ENCODE measurements around the gene PDE6H. TPM values are rescaled to one million over a fixed set of nuclear protein-coding genes. Genes with fewer than 3 reads are reported as not detected.

Gene PDE6H
- not detected for total RNA-seq
- not detected for polyA plus RNA-seq (ENCODE audit: insufficient read depth, low read depth, low replicate concordance)
- long read RNA-seq, donor 1 = 0 reads
- long read RNA-seq, donor 2 = 0 reads
- long read RNA-seq, donor 3 = 0 reads
- long read RNA-seq, donor 4 = 0 reads
- long read RNA-seq, donor 5 = 0 reads
- long read RNA-seq, donor 6 = 0 reads
- long read RNA-seq, donor 7 = 0 reads
- long read RNA-seq, donor 8 = 0 reads
- long read RNA-seq, donor 9 = 0 reads
- long read RNA-seq, donor 10 = 0 reads

GRCh38 chr12:14972816-14973215 lies at the start of gene PDE6H:
Gene PDE6H (plus strand): TSS chr12:14973042. CDS start chr12:14978013, 4,971 bp downstream.
- Histone ChIP-seq H3K27ac (ENCODE audit: low read depth in 2 of 2, low read length in 2 of 2) (no peak within 1 kb of the TSS), H3K9me3 (ENCODE audit: control insufficient read depth in 2 of 3, insufficient read depth in 1 of 3, low read length in 3 of 3) (no peaks in the 10 kb centered on the region), H3K27me3 (ENCODE audit: control insufficient read depth, insufficient read depth, low read length) (no peaks in the 10 kb centered on the region), H3K9ac (ENCODE audit: low read length in 3 of 3) (no peak within 1 kb of the TSS), H3K4me3 (ENCODE audit: low read length in 3 of 3) (no peak within 1 kb of the TSS), H3K4me1 (ENCODE audit: control insufficient read depth in 2 of 3, insufficient read depth in 2 of 3, low read depth in 1 of 3, low read length in 3 of 3) (no peaks in the 10 kb centered on the region), H3K36me3 (ENCODE audit: control insufficient read depth in 2 of 3, insufficient read depth in 3 of 3, low read length in 3 of 3) (no peaks in the 10 kb centered on the region)
- no peak for FAIRE-seq
- no peak for DNase-seq
- no peak for TF ChIP-seq CTCF (IDR thresholded peaks at IDR 0.05; ENCODE audit: borderline replicate concordance, extremely low read depth, insufficient read depth)
- intact Hi-C loops (cut with DNase I) = no loop called here

GRCh38 chr12:14923944-14924343 lies 48.9 kb upstream of the PDE6H start:
- Histone ChIP-seq H3K4me1 (ENCODE audit: control insufficient read depth in 2 of 3, insufficient read depth in 2 of 3, low read depth in 1 of 3, low read length in 3 of 3) (peaks cover 0 to 3% (median 0%) of the 10 kb centered on the region in 3 donors), H3K27ac (ENCODE audit: low read depth in 2 of 2, low read length in 2 of 2) (no peak overlapping the region), H3K4me3 (ENCODE audit: low read length in 3 of 3) (no peak overlapping the region), H3K9me3 (ENCODE audit: control insufficient read depth in 2 of 3, insufficient read depth in 1 of 3, low read length in 3 of 3) (no peaks in the 10 kb centered on the region), H3K27me3 (ENCODE audit: control insufficient read depth, insufficient read depth, low read length) (no peaks in the 10 kb centered on the region), H3K36me3 (ENCODE audit: control insufficient read depth in 2 of 3, insufficient read depth in 3 of 3, low read length in 3 of 3) (no peaks in the 10 kb centered on the region), H3K9ac (ENCODE audit: low read length in 3 of 3) (no peak overlapping the region)
- intact Hi-C loops (cut with DNase I) = no loop called here
- no peak for DNase-seq
- FAIRE-seq = no peak
- no peak for TF ChIP-seq CTCF (IDR thresholded peaks at IDR 0.05; ENCODE audit: borderline replicate concordance, extremely low read depth, insufficient read depth)

- no peaks in the 10 kb centered on the region for H3K9me3 ChIP-seq (ENCODE audit: control insufficient read depth in 2 of 3, insufficient read depth in 1 of 3, low read length in 3 of 3)
- no peak for FAIRE-seq
- H3K4me3 ChIP-seq (ENCODE audit: low read length in 3 of 3) = no peak overlapping the region
- H3K9ac ChIP-seq (ENCODE audit: low read length in 3 of 3) = no peak overlapping the region
- DNase-seq = no peak
- no peaks in the 10 kb centered on the region for H3K36me3 ChIP-seq (ENCODE audit: control insufficient read depth in 2 of 3, insufficient read depth in 3 of 3, low read length in 3 of 3)
- H3K27ac ChIP-seq (ENCODE audit: low read depth in 2 of 2, low read length in 2 of 2) = no peak overlapping the region
- no peaks in the 10 kb centered on the region for H3K27me3 ChIP-seq (ENCODE audit: control insufficient read depth, insufficient read depth, low read length)
- H3K4me1 ChIP-seq (ENCODE audit: control insufficient read depth in 2 of 3, insufficient read depth in 2 of 3, low read depth in 1 of 3, low read length in 3 of 3) = peaks cover 0 to 5% (median 0%) of the 10 kb centered on the region in 3 donors
- intact Hi-C loops (cut with DNase I) = no loop called here
- no peak for TF ChIP-seq CTCF (IDR thresholded peaks at IDR 0.05; ENCODE audit: borderline replicate concordance, extremely low read depth, insufficient read depth)
Measured at GRCh38 chr12:14924541-14924940, 48.3 kb upstream of the PDE6H start.

- H3K27ac ChIP-seq (ENCODE audit: low read depth in 2 of 2, low read length in 2 of 2) = no peak overlapping the region
- DNase-seq = no peak
- no peaks in the 10 kb centered on the region for H3K9me3 ChIP-seq (ENCODE audit: control insufficient read depth in 2 of 3, insufficient read depth in 1 of 3, low read length in 3 of 3)
- H3K27me3 ChIP-seq (ENCODE audit: control insufficient read depth, insufficient read depth, low read length) = no peaks in the 10 kb centered on the region
- no peaks in the 10 kb centered on the region for H3K36me3 ChIP-seq (ENCODE audit: control insufficient read depth in 2 of 3, insufficient read depth in 3 of 3, low read length in 3 of 3)
- intact Hi-C loops (cut with DNase I) = no loop called here
- no peak overlapping the region for H3K4me3 ChIP-seq (ENCODE audit: low read length in 3 of 3)
- no peak for FAIRE-seq
- no peak for TF ChIP-seq CTCF (IDR thresholded peaks at IDR 0.05; ENCODE audit: borderline replicate concordance, extremely low read depth, insufficient read depth)
- no peak overlapping the region for H3K9ac ChIP-seq (ENCODE audit: low read length in 3 of 3)
- H3K4me1 ChIP-seq (ENCODE audit: control insufficient read depth in 2 of 3, insufficient read depth in 2 of 3, low read depth in 1 of 3, low read length in 3 of 3) = peaks cover 0 to 6% (median 5%) of the 10 kb centered on the region in 3 donors
Measured at GRCh38 chr12:14927267-14927666, 45.6 kb upstream of the PDE6H start.

Measured in kidney (tissue), 22 donors.